Stimulated activated CD4-positive, alpha-beta T cell treated with anti-CD3 and anti-CD28 coated beads, Interleukin-12 subunit alpha, Interleukin-12 subunit beta, amount 100 ng/mL, for 48 hours (primary cell): ENCODE measurements around the gene SCGB3A2.
"Not testable (repeated sequence)": the region's sequence is repeated elsewhere in the genome, so short reads cannot be mapped to it uniquely, and the experiment has no call there.

Experiments
- DNase-seq, 3 donors: peaks; one replicate each; pipeline ENCODE4 v3.0.0-alpha.2; 2020; ENCODE audit warnings: low read depth in 2 of 3, low spot score in 1 of 3

The SCGB3A2 gene

DNA sequence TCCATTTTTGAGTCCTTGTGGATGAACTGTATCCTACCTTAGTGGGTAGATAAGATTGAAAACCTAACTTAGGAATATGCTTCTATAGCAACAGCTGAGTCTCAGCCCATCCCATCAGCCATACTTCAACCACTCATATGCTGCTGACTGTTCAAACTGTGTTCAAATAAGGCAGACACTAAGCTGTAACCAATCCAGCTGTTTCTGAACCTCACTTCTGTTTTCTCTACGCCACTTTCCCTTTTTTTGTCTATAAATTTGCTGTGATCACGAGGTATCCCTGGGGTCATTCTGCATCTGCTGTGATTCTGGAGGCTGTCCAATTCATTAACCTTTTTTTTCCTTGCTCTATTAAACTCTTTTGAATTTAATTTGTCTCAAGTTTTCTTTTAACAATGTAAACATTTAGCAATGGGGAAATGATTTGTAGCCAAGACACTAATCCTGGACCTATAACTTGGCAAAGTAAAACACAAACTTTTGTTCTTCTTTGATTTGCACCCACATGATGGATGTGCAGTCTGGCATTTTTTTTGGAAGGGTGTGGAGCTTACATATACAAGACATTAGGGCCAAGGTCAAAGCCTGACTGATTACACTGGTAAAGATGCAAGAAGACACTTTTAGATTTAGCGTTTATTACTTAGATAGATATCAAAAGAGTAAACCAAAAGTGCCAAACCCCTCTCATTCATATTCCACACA is 14.9 kb upstream of the SCGB3A2 start:
- DNase-seq, result no peak

DNA sequence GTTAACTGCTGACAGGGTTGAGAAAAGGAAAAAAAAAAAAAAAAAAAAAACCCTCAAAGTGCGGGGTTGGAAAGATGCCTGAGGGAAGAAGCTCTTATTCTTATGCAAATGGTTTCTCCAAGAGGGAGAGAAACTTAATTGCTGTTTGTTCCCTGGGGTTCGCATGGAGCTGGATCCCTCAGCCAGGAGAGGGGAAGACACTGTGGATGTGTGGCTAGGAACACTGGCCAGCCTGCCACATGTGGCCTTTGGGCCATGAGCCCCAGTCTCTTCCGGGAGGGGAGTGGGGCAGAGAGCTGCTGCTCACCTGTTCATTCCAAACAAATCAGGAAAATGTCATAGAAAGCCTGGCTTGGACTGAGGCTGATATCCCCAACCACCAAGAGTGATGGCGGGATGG is 9.4 kb upstream of the SCGB3A2 start:
- DNase-seq, result no peak

DNA sequence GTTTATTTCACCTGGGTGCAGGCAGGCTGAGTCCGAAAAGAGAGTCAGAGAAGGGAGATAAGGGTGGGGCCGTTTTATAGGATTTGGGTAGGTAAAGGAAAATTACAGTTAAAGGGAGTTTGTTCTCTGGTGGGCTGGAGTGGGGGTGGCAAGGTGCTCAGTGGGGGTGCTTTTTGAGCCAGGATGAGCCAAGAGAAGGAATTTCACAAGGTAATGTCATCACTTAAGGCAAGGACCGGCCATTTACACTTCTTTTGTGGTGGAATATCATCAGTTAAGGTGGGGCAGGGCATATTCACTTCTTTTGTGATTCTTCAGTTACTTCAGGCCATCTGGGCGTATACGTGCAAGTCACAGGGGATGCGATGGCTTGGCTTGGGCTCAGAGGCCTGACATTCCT is 8.6 kb upstream of the SCGB3A2 start:
- DNase-seq, result not testable (repeated sequence)

DNA sequence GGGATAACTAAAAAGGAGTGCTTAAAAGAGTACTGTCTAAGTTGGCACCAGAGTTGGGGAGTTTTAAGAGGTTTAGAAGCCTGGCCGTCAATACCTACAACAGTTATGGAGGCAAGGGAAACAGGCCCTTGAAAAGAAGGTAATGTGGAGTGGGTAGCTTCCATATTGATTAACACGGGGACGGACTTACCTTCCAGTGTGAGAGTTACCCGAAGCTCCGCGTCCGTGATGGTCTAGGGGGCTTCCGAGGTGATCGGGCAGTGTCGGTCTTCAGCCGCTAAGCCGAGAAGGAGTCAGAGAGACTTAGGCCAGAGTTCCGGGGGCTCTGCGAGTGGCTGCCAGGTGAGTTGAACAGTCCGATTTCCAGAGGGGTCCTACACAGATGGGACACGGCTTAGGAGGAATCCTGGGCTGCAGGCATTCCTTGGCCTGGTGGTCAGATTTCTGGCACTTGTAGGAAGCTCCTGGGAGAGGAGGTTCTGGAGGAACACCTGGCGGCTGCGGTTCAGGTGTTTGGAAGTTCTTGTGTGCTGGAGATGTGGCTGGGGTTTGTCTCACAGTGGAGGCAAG is 6.4 kb upstream of the SCGB3A2 start:
- DNase-seq, result not testable (repeated sequence)

DNA sequence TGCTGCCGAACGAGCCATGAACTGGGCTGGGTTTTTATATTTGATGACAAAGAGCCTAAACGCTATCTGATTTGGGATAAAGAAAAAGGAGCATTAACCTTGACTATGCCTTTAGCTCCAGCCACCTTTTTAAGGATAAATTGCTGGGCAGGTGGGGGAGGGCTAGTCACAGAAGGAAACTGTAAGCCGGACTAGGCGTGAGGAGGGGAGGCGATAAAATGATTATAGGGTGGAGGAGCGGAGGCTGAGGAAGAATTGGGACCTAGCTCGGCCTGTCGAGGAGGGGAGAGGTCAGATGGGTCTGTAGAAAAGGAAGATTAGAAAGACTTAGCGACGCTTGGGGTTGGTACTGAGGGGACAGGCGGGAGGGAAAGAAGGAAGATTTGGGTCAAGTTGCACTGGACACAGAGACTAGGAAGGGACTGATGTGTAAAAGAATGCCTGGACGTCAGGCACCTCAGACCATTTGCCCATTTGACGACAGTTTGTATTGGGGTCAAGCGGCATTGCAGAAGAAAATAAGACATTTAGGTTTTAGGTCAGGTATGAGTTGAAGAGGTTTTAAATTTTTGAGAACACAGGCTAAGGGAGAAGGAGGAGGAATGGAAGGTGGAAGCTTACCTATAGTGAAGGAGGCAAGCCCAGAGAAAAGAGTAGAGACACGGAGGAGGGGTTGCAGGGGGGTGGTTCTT is 5.6 kb upstream of the SCGB3A2 start:
- DNase-seq, result not testable (repeated sequence)

DNA sequence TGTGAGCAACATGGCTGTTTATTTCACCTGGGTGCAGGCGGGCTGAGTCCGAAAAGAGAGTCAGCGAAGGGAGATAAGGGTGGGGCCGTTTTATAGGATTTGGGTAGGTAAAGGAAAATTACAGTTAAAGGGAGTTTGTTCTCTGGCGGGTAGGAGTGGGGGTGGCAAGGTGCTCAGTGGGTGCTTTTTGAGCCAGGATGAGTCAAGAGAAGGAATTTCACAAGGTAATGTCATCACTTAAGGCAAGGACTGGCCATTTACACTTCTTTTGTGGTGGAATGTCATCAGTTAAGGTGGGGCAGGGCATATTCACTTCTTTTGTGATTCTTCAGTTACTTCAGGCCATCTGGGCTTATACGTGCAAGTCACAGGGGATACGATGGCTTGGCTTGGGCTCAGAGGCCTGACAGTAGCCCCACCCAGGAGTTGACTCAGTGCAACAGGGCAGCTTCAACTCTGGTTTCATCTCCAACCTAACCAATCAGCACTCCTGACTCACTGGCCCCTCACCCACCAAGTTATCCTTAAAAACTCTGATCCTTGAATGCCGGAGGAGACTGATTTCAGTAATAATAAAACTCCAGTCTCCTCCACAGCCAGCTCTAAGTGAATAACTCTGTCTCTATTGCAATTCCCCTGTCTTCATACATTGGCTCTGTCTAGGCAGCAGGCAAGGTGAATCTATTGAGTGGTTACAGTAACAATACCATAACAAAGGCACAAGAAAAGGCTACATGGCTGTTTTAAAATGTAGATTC is 4.2 kb upstream of the SCGB3A2 start:
- not testable (repeated sequence) for DNase-seq

DNA sequence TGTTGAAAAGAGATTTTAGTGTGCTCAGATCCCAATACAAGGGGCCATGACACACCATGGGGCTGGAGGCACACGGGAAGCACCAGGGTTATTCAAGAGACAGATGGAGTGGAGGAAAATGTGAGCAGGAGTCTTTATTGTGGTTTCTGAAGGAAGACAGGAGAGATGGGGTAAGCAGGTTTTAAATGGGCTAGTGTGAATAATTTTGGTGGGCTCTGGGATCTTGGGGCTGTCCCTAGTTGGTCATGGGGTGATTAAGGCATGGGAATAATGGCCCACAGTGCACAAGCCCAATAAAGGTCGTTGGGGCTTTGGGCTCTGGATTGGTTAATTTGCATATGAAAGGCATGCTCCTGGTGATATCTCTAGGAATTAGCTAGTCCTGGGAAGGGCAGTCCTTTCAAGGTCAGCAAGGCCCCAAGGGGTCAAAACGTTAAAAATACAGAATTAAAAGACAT is 3.6 kb upstream of the SCGB3A2 start:
- no peak for DNase-seq

DNA sequence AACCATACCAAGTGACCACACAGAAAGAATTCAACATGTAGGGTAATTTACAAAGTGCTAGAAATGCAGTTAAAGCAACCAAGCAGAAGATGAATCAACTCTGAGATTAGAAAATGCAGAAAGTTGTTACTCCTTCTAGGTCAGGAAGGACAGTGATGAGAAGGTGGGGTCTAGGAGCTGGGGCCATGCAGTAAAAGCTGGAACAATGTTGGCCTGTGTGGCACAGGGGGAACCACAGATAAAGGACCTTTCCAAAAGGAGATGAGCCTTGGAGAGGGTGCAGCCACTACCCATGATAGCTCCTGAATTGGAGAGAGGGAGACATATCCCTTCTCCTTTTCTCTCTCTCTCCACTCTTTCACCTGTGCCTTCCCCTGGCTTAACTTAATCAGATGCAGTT is 2.4 kb upstream of the SCGB3A2 start:
- no peak for DNase-seq

DNA sequence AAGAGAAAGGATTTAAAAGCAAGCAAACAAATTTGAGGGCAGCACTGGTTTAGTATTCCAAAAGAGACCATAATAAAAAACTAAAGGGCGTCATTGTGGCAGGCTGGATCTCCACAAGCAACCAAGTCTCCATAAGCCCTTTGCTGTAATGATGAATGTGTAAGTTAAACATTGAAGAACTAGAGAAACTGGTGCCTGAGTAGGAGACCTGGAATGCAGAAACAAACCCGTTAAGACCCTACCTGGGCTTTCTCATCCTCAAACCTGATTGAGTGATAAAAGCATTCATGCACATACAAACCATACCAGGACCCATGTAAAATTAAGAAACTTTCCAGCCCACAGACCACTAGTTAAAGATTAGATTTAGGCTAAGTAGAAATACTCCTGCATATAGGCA is 1.9 kb upstream of the SCGB3A2 start:
- no peak for DNase-seq

DNA sequence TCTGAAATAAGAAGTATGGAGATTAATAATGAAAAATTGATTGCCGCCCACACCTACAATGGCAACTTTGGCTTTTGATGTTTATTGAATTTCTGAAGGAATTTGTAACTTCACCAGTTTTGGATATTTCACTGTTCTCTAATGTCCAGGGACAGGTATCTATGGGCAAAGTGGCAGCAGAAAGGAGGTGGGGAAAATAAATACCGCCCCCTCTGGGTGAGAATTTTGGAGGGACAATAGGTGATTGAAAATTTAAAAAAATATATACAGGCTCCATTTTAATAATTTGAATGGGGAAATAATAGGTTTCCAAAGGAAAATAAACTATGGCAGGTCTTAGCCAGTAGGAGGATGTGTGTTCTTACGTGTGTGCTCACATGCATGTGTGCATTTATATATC is 1.3 kb downstream of the SCGB3A2 start:
- no peak for DNase-seq

DNA sequence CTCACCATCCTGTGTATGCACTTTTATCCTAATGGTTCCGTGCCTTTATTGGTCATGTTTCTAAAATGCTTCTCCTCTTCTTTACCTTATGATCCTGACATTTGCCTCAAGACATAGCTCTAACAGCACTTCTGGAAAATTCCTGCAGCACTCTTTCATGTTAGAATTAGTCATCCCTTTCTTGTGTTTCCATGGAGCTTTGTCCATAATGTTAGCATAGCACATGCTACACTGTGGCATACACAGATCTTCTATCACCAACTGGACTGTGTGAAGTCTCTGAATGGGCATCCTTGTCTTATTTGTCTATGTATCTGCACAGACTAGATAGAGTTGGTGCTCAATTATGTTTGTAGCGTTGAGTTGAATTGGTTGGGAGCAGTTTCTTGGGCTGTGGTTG is 2.0 kb downstream of the SCGB3A2 start:
- no peak for DNase-seq

DNA sequence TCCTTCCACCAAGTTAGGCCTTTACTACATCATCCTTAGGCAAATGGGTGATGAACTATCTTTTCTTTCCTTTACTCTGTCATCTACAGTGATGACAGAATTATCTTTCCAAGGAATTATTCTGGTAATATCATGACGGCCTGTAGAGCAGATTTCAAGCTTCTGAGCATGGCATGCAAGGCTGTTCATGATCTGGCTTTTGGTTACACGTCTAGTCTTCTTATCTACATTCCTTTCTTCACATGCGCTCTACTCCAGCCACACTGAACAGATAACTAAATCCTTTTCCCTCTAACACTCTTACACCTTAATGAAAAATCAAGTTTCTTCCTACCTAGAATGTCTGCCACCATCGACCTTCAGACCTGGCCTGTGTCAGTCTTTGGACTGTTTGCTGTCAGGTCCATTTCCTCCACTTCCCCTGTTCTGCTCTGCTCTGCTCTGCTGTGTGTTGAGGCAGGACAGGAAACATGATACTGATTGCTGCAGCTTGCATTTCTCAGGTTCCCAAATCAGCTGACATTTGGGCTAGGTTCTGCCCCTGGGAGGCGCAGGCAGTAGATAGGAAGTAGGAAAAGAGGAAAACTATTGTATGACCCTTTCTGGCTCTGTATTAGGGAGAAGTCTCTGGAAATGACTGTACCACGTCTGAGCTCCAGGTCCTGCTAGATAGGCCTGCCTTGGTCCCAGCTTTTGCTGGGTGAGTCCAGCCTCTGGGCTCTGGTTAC is 4.2 kb downstream of the SCGB3A2 start:
- no peak for DNase-seq

DNA sequence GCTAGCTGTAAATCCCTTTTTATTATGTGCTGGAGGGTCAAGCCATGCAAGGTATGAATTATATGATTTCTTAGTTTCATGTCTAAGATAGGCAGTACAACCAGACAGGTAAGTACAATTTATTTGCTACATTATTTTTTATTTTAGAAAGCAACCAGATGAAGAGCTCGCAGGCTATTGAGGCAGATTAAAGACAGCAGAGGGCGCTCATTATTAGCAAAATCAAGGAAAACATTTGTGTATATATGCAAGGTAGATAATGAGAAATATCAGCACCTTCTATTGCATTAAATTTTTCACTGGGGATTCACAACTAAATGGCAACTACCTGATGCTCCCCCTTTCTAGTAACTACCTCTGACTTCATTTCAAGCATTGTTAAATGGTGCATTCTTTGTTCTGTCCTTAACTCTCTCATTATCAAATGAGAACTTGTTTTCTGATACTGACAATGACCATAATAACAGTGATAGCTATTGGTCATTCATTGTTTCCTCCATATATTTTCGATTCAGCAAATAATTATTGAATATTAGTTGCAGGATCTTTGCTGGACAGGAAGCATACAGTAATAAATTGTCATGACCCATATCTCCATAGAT is 8.6 kb downstream of the SCGB3A2 start:
- no peak for DNase-seq

DNA sequence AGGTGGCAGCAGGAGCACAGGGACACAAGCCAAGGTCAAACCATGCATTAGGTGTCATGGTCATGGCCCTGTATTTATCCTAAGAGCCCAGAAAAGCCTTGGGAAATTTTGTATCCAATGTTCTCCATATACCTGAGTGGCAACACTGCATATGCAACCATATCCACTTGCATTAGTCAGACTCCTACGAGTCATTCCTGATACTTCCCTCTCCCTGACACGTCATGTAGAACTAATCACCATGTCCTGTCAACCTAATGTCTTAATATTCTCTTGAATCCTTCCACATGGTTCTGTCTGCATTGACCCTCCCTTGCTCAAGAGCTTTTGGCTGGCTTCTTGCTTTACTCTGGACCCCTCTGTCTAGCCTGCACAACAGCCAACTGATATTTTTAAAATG is 9.4 kb downstream of the SCGB3A2 start:
- DNase-seq, result no peak

DNA sequence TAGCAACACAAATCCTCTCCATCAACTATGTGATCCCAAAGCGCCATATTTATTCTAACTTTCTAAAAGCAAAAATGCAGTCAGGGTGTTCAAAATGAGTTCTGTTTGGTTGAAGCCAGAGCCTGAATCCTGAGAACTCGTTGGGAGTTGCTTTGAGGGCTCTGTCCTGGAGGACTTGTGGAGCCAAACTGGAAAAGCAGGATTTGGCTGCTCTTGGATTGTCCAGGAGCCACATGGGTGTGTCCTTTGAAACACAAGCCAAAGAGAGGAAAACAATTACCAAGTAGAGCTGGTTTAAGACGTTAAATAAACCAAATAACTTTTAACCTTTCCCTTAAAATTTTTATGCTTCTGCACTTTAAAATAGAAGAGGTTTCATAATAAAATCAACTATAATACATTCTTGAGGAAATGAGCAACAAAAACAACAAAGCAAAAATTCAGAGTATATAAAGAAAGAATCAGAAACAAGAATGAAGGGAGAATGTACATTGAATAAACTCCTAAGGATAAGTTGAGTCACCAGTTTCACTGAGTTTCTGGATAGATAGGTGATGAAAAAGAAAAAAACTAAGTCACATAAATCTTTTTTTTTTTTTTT is 14.3 kb downstream of the SCGB3A2 start:
- no peak for DNase-seq

DNA sequence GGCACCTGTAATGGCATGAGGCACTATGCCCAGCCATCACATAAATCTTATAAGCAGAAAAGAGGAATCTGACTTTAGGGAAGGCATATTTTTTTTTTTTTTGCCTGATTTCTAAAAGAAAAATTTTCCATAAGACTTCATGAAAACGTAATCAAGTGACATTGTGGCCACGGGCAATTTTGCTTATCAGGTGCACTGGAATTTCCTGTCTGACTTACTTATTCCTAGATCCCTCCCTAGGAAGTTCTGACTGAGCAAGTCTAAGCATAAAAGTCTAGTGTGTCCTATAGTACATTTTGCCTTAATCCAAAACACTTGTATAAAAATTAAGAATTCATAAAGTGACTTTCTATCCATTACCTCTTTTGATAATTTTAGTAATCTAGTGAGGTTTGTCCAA is 15.3 kb downstream of the SCGB3A2 start:
- no peak for DNase-seq

DNA sequence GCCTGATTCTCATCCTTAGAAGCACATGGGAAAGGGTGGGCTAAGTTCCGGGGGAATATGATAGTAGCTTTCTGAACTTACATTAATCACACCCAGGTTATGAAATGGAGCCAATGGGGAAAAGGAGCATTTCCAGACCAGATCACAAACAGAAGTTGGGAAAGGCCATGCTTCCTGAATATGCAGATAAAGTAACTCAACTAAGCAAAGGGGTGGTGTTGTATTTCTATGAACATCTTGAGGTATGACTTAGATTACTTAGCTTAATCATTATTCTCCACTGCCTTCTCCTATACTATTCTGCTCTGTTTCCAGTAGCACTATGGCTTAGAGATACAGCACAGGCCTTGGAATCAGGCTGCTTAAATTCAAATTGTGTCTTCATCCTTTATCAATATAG is 17.4 kb downstream of the SCGB3A2 start:
- DNase-seq, result no peak

DNA sequence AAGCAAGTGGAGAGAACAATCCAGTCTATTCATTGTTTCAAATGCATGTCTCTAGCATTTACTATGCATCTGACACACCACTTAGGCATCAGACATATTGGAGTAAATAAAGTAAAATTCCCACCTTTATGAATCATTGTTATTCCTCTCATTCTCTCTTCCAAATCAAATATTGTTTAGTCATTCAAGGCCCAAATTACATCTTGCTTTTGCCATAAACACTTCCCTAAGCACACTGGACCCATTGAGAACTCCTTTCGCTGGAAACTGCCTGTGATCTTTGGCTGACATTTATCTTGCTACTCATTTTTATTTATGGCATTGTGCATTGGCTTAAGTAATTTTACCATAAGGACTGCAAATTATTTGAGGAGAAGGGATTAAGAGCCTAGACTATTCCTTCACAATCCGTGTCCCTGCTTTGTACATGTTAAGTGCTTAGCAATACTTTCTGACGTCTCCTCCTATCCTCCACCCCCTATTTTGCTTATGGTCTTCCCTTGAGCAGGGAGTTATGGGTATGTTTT is 20.4 kb downstream of the SCGB3A2 start:
- no peak for DNase-seq

DNA sequence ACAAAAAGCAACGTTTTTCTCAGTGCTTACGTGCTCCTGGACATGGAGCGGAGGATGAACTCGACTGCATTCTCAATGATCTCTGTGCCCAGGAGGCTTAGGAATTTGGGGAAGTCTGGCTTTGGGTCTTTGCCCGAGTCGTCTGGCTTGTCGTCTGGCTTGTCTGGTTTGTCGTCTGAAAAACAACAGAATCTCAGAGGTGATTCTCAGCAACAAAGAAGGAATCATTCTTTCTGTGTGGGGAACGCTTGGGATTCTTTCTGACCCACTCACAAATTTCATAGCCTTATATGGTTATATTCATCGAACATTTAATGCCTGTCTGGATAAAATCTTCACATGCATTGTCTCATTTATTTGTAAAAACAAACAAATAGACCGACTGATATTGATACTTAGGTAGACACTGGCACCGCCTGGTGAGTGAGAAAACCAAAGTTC is 23.1 kb downstream of the SCGB3A2 start:
- no peak for DNase-seq

DNA sequence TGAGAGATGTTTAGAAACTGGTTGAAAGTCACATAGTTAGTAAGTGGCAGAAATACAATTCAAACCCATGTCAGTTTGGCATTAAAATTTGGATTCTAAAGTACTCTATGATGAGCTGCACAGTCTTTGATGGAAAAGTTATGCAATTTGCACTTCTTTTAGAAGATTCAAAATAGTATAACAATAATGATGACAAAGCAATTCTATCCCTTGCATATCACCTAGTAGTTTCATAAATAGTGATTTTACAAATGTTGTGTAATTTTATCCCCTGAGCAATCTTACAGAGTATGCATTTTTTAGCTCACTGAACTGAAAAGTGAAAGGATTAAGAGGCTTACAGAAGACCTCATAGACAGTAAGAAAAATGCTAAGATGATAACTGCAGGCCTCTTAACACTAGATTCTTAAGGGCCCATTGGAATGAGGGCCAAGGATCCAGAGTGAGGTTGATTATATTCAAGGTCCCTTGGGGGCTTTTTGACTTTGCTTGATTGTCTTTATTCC is 24.2 kb downstream of the SCGB3A2 start:
- no peak for DNase-seq
